HEK293T (cell line): Measurements from ENCODE around the gene RAD51B.

Experiments used
- CTCF ChIA-PET: fragments of 350-600 bp; formaldehyde crosslinking; extraction: SDS; loops from one replicate; lab custom pipeline; 2021; ENCODE audit warnings: antibody characterized with exemption, inconsistent platforms; lab: Yijun Ruan, JAX
- POLR2A ChIA-PET: fragments of 350-600 bp; formaldehyde crosslinking; extraction: SDS; loops from one replicate; lab custom pipeline; 2020; ENCODE audit warnings: antibody characterized with exemption, inconsistent platforms; lab: Yijun Ruan, JAX
- DNase-seq: peaks from one replicate; pipeline ENCODE4 v3.0.0; 2012; ENCODE audit warnings: mixed read lengths; ENCODE audit errors: extremely low spot score
- ARNT ChIP-seq: fragments of 450-650 bp; IDR thresholded peaks from 2 replicates; pipeline ENCODE4 v1.6.1; 2017; ENCODE audit warnings: mild to moderate bottlenecking
- BHLHE40 ChIP-seq: fragments of 450-650 bp; IDR thresholded peaks from 2 replicates; pipeline ENCODE4 v1.6.1; 2016; ENCODE audit warnings: mild to moderate bottlenecking, moderate library complexity, borderline replicate concordance
- CTBP1 ChIP-seq: fragments of 450-650 bp; IDR thresholded peaks from 2 replicates; pipeline ENCODE4 v1.6.1; 2016; ENCODE audit warnings: borderline replicate concordance
- ELF4 ChIP-seq: fragments of 450-650 bp; IDR thresholded peaks from 2 replicates; pipeline ENCODE4 v1.6.1; 2017; ENCODE audit warnings: antibody characterized with exemption
- FOXA1 ChIP-seq: fragments of 450-650 bp; IDR thresholded peaks from 2 replicates; pipeline ENCODE4 v1.6.1; 2016; ENCODE audit warnings: mild to moderate bottlenecking
- FOXK2 ChIP-seq: fragments of 450-650 bp; IDR thresholded peaks from 2 replicates; pipeline ENCODE4 v1.6.1; 2016; ENCODE audit warnings: mild to moderate bottlenecking
- FOXM1 ChIP-seq: fragments of 450-650 bp; IDR thresholded peaks from 2 replicates; pipeline ENCODE4 v1.6.1; 2017; ENCODE audit warnings: mild to moderate bottlenecking, borderline replicate concordance
- HDGF ChIP-seq: fragments of 450-650 bp; IDR thresholded peaks from 2 replicates; pipeline ENCODE4 v1.6.1; 2017; ENCODE audit warnings: antibody characterized with exemption, borderline replicate concordance
- L3MBTL2 ChIP-seq: fragments of 450-650 bp; conservative IDR thresholded peaks from 2 replicates; pipeline ENCODE4 v1.6.1; 2016; ENCODE audit warnings: mild to moderate bottlenecking
- LEF1 ChIP-seq: fragments of 450-650 bp; IDR thresholded peaks from 2 replicates; pipeline ENCODE4 v1.6.1; 2017; ENCODE audit warnings: mild to moderate bottlenecking, borderline replicate concordance
- NFRKB ChIP-seq: fragments of 450-650 bp; IDR thresholded peaks from 2 replicates; pipeline ENCODE4 v1.6.1; 2016; ENCODE audit warnings: mild to moderate bottlenecking, moderate library complexity
- PKNOX1 ChIP-seq: fragments of 450-650 bp; IDR thresholded peaks from 2 replicates; pipeline ENCODE4 v1.6.1; 2016
- SP1 ChIP-seq: fragments of 450-650 bp; IDR thresholded peaks from 2 replicates; pipeline ENCODE4 v1.6.1; 2017
- SUZ12 ChIP-seq: fragments of 450-650 bp; IDR thresholded peaks from 2 replicates; pipeline ENCODE4 v1.6.1; 2016; ENCODE audit warnings: mild to moderate bottlenecking
- TARDBP ChIP-seq: fragments of 450-650 bp; IDR thresholded peaks from 2 replicates; pipeline ENCODE4 v1.6.1; 2016
- ZNF384 ChIP-seq: fragments of 450-650 bp; IDR thresholded peaks from 2 replicates; pipeline ENCODE4 v1.6.1; 2016

RAD51B gene

GRCh38 chr14:68157971-68158371 lies 338.4 kb downstream of the RAD51B start:
- TF ChIP-seq HDGF (no peak), SP1 (no peak), FOXA1 (no peak), NFRKB (no peak), SUZ12 (no peak), PKNOX1 (no peak), ELF4 (no peak), TARDBP (no peak), CTBP1 (no peak), BHLHE40 (no peak), FOXM1 (no peak), FOXK2 (no peak), L3MBTL2 (no peak), ZNF384 (no peak), LEF1 (no peak), ARNT (no peak)
- POLR2A ChIA-PET, result interaction anchor here (0.9 to 1.6 kb wide), 2 partner anchors 88 to 638 kb away, joined by 3 read pairs; no protein-coding TSS in a partner anchor
- DNase-seq, result no peak
- CTCF ChIA-PET, result interaction anchor here (1.1 kb wide), 1 partner anchor 224 kb away, joined by 3 read pairs; no protein-coding TSS in a partner anchor

GRCh38 chr14:68158640-68159039 lies 339.1 kb downstream of the RAD51B start:
- ChIA-PET POLR2A (no interaction called here), CTCF (no interaction called here)
- TF ChIP-seq NFRKB, result no peak
- TF ChIP-seq SUZ12, result no peak
- no peak for TF ChIP-seq FOXK2
- TF ChIP-seq FOXM1, result no peak
- TF ChIP-seq TARDBP, result no peak
- no peak for DNase-seq

- ChIA-PET CTCF (interaction anchor here (0.6 to 0.9 kb wide), 3 partner anchors 88 to 613 kb away, joined by 3 to 4 read pairs (median 3); no protein-coding TSS in a partner anchor), POLR2A (no interaction called here)
- TF ChIP-seq HDGF (no peak), ELF4 (no peak), TARDBP (no peak), SUZ12 (no peak), ZNF384 (no peak), FOXA1 (no peak), L3MBTL2 (no peak), ARNT (no peak), FOXK2 (no peak), SP1 (no peak), LEF1 (no peak), NFRKB (no peak), BHLHE40 (no peak), PKNOX1 (no peak), FOXM1 (no peak), CTBP1 (no peak)
- DNase-seq, result no peak
Observed at GRCh38 chr14:68159701-68160633, 340.4 kb downstream of the RAD51B start.

- DNase-seq, result no peak
- POLR2A ChIA-PET, result no interaction called here
- TF ChIP-seq PKNOX1 (no peak), ARNT (no peak), CTBP1 (no peak), FOXM1 (no peak)
- CTCF ChIA-PET, result interaction anchor here (0.7 to 0.9 kb wide), 2 partner anchors 87 to 612 kb away, joined by 3 to 4 read pairs; no protein-coding TSS in a partner anchor
Observed at GRCh38 chr14:68160779-68161546, 341.4 kb downstream of the RAD51B start.

- TF ChIP-seq FOXM1, result no peak
- no peak for TF ChIP-seq BHLHE40
- no peak for TF ChIP-seq ELF4
- TF ChIP-seq ARNT, result no peak
- no peak for TF ChIP-seq LEF1
- TF ChIP-seq TARDBP, result no peak
- POLR2A ChIA-PET, result no interaction called here
- DNase-seq, result no peak
- CTCF ChIA-PET, result no interaction called here
Observed at GRCh38 chr14:68162887-68163286, 343.3 kb downstream of the RAD51B start.

- no peak for DNase-seq
- POLR2A ChIA-PET, result no interaction called here
- TF ChIP-seq ARNT, result no peak
- TF ChIP-seq FOXA1, result no peak
- no peak for TF ChIP-seq L3MBTL2
- TF ChIP-seq TARDBP, result no peak
- no peak for TF ChIP-seq BHLHE40
- no peak for TF ChIP-seq ELF4
- no peak for TF ChIP-seq HDGF
- TF ChIP-seq SP1, result no peak
- TF ChIP-seq CTBP1, result no peak
- TF ChIP-seq FOXK2, result no peak
- TF ChIP-seq SUZ12, result no peak
- TF ChIP-seq PKNOX1, result no peak
- TF ChIP-seq NFRKB, result no peak
- CTCF ChIA-PET, result no interaction called here
Observed at GRCh38 chr14:68164711-68165113, 345.1 kb downstream of the RAD51B start.
